HCT116 (cell line): Measurements from ENCODE around the gene UTF1. TPM values are rescaled to one million over a fixed set of nuclear protein-coding genes. Genes with fewer than 3 reads are reported as not detected.

Experiments used
- ATAC-seq: fragments of 200-7000 bp; cut with Tn5 transposase; 2 replicates; pipeline ENCODE4 v1.9.1; 2020; ENCODE audit warnings: mild to moderate bottlenecking, moderate library complexity
- BruUV-seq: library from RNA; stranded (reverse); fragments of 400-500 nt; replicated peaks from 2 replicates; lab custom pipeline; 2021; lab: Mats Ljungman, UMichigan
- CTCF ChIA-PET: fragments of 300-600 bp; sonication (Branson Sonifier 250); formaldehyde crosslinking; loops from one replicate; lab custom pipeline; 2021; ENCODE audit warnings: antibody characterized with exemption; lab: Charles Lee
- POLR2A ChIA-PET: fragments of 300-600, 350-600 bp; sonication (Branson Sonifier 250); formaldehyde crosslinking; loops from one replicate; lab custom pipeline; 2021; ENCODE audit warnings: antibody characterized with exemption; lab: Charles Lee
- RAD21 ChIA-PET, 2 experiments: fragments of 300-600 bp; sonication (Branson Sonifier 250); formaldehyde crosslinking; loops; one replicate each; lab custom pipeline; 2023; ENCODE audit warnings: low total read pairs in 2 of 2; ENCODE audit not compliant: uncharacterized antibody in 2 of 2, unreplicated experiment in 2 of 2, low non-redundant PET in 1 of 2; lab: Charles Lee
- DNase-seq: peaks from one replicate; pipeline ENCODE4 v3.0.0-alpha.2; 2010; ENCODE audit warnings: low read depth, low spot score
- H2AFZ ChIP-seq: fragments of 200-600 bp; shearing (Covaris generic), sonication (generic); 2 replicates; pipeline ENCODE4 v1.6.1; 2017; ENCODE audit warnings: low read depth, mixed run types, mixed read lengths, antibody characterized with exemption, low read length; ENCODE audit not compliant: poor library complexity, severe bottlenecking
- H3K27ac ChIP-seq: 2 replicates; pipeline ENCODE4 v1.5.1; 2012; ENCODE audit warnings: low read depth, low read length
- H3K27me3 ChIP-seq: fragments of 200-600 bp; sonication (generic); 2 replicates; pipeline ENCODE4 v1.6.1; 2016; ENCODE audit warnings: mixed run types, low read length, mixed read lengths; ENCODE audit not compliant: insufficient read depth
- H3K36me3 ChIP-seq, 2 experiments: fragments of 200-500 bp in 1 of 2; fragments of 200-600 bp in 1 of 2; sonication (Bioruptor generic) in 1 of 2; sonication (generic) in 1 of 2; 2 replicates each; pipeline versions ENCODE4 v1.5.1 to v1.6.1; 2014 to 2016; ENCODE audit warnings: low read length in 2 of 2, inconsistent platforms in 1 of 2, mixed read lengths in 1 of 2, mixed run types in 1 of 2; ENCODE audit not compliant: insufficient read depth in 2 of 2, control insufficient read depth in 1 of 2
- H3K4me1 ChIP-seq, 2 experiments: fragments of 200-600 bp in 1 of 2; sonication (generic) in 1 of 2; 2 replicates each; pipeline versions ENCODE4 v1.5.1 to v1.6.1; 2012 to 2017; ENCODE audit warnings: low read length in 2 of 2, inconsistent platforms in 1 of 2, mild to moderate bottlenecking in 1 of 2, mixed read lengths in 1 of 2, mixed run types in 1 of 2, moderate library complexity in 1 of 2; ENCODE audit not compliant: insufficient read depth in 2 of 2, control insufficient read depth in 1 of 2
- H3K4me2 ChIP-seq: fragments of 200-600 bp; sonication (generic); 2 replicates; pipeline ENCODE4 v1.6.1; 2017; ENCODE audit warnings: mixed run types, low read length, mixed read lengths
- H3K4me3 ChIP-seq, 2 experiments: fragments of 200-600 bp in 1 of 2; sonication (generic) in 1 of 2; replicated peaks in 1 of 2; 2 replicates each; pipeline ENCODE4 v1.5.1; 2011 to 2016; ENCODE audit warnings: low read length in 2 of 2, control low read depth in 1 of 2, low read depth in 1 of 2, mild to moderate bottlenecking in 1 of 2, mixed read lengths in 1 of 2, mixed run types in 1 of 2
- H3K79me2 ChIP-seq: fragments of 200-600 bp; sonication (generic); 2 replicates; pipeline ENCODE4 v1.6.1; 2017; ENCODE audit warnings: mild to moderate bottlenecking, mixed run types, low read length, moderate library complexity, mixed read lengths; ENCODE audit not compliant: insufficient read depth
- H3K9ac ChIP-seq: fragments of 200-600 bp; sonication (generic); 2 replicates; pipeline ENCODE4 v1.6.1; 2016; ENCODE audit warnings: low read length, mixed read lengths
- H3K9me2 ChIP-seq: fragments of 200-600 bp; sonication (generic), shearing (Covaris generic); 2 replicates; pipeline ENCODE4 v1.6.1; 2017; ENCODE audit warnings: mixed run types, mild to moderate bottlenecking, moderate library complexity; ENCODE audit not compliant: insufficient read depth
- H3K9me3 ChIP-seq, 2 experiments: fragments of 200-500 bp in 1 of 2; fragments of 200-600 bp in 1 of 2; sonication (Bioruptor generic) in 1 of 2; sonication (generic) in 1 of 2; 2 replicates each; pipeline ENCODE4 v1.6.1; 2014 to 2017; ENCODE audit warnings: low read length in 2 of 2, mixed read lengths in 2 of 2, inconsistent platforms in 1 of 2, low read depth in 1 of 2, mild to moderate bottlenecking in 1 of 2, mixed run types in 1 of 2, moderate library complexity in 1 of 2; ENCODE audit not compliant: control insufficient read depth in 1 of 2, insufficient read depth in 1 of 2
- H4K20me1 ChIP-seq: fragments of 200-600 bp; sonication (generic), shearing (Covaris generic); 2 replicates; pipeline ENCODE4 v1.6.1; 2017; ENCODE audit warnings: mixed run types, mild to moderate bottlenecking, moderate library complexity; ENCODE audit not compliant: insufficient read depth
- CTCF ChIP-seq, 3 experiments: fragments of 200-600 bp in 1 of 3; sonication (generic) in 1 of 3; IDR thresholded peaks in 2 of 3; conservative IDR thresholded peaks in 1 of 3; 2 replicates each; pipeline ENCODE4 v1.5.1; 2012 to 2017; ENCODE audit warnings: low read depth in 2 of 3, low read length in 2 of 3, antibody characterized with exemption in 1 of 3, borderline replicate concordance in 1 of 3, control low read depth in 1 of 3, mild to moderate bottlenecking in 1 of 3, mixed read lengths in 1 of 3, mixed run types in 1 of 3, moderate library complexity in 1 of 3; ENCODE audit not compliant: insufficient read depth in 1 of 3
- EZH2 ChIP-seq: fragments of 200-600 bp; sonication (generic); IDR thresholded peaks from 2 replicates; pipeline ENCODE4 v1.6.1; 2017; ENCODE audit warnings: antibody characterized with exemption, mixed run types
- EZH2phosphoT487 ChIP-seq: fragments of 200-600 bp; IDR thresholded peaks from 2 replicates; pipeline ENCODE4 v1.6.1; 2018; ENCODE audit warnings: antibody characterized with exemption, borderline replicate concordance
- FOSL1 ChIP-seq: IDR thresholded peaks from 2 replicates; pipeline ENCODE4 v1.6.1; 2012; ENCODE audit warnings: low read depth
- POLR2AphosphoS5 ChIP-seq: IDR thresholded peaks from 2 replicates; pipeline ENCODE4 v1.6.1; 2011; ENCODE audit warnings: mild to moderate bottlenecking, low read depth, low read length, moderate library complexity
- SP1 ChIP-seq: IDR thresholded peaks from 2 replicates; pipeline ENCODE4 v1.6.1; 2012; ENCODE audit warnings: low read depth
- intact Hi-C: fragments of 100-400 bp; cut with micrococcal nuclease; formaldehyde crosslinking; loops from 2 replicates; pipeline ENCODE4 v1.10.0; 2022
- total RNA-seq: library from RNA; stranded (reverse); gene quantifications from one replicate; pipeline ENCODE4 v1.2.1, GENCODE V29; 2021; ENCODE audit not compliant: unreplicated experiment

UTF1 gene
- total RNA-seq, 1 experiment from 2014 or later, result not detected

GRCh38 chr10:133230387-133231195, 574 bp downstream of the UTF1 start:
- no peak for TF ChIP-seq EZH2
- no peak for TF ChIP-seq EZH2phosphoT487
- no peak for TF ChIP-seq POLR2AphosphoS5
- TF ChIP-seq CTCF (IDR thresholded peaks at IDR 0.05 in 2 of 3, conservative IDR thresholded peaks at IDR 0.05 in 1 of 3; ENCODE audit: borderline replicate concordance in 1 of 3, insufficient read depth in 1 of 3, low read depth in 2 of 3, low read length in 2 of 3), result no peak
- TF ChIP-seq FOSL1, result no peak
- TF ChIP-seq SP1, result no peak
- Histone ChIP-seq H3K4me1 (no peaks in the 10 kb centered on the region), H3K9me3 (no peaks in the 10 kb centered on the region), H3K4me3 (no peak overlapping the region), H2AFZ (no peak overlapping the region), H3K9me2 (no peaks in the 10 kb centered on the region), H3K27ac (no peak overlapping the region), H3K36me3 (no peaks in the 10 kb centered on the region), H3K4me2 (no peak overlapping the region), H4K20me1 (no peaks in the 10 kb centered on the region), H3K79me2 (no peaks in the 10 kb centered on the region), H3K27me3 (no peaks in the 10 kb centered on the region), H3K9ac (no peak overlapping the region)
- ChIA-PET RAD21 (no interaction called here), CTCF (no interaction called here), POLR2A (no interaction called here)
- no peak for ATAC-seq
- BruUV-seq, result no TSS peak
- intact Hi-C loops, result no loop called here
- no peak for DNase-seq
